SK-N-MC (cell line): ENCODE results near the gene SKIC3.
A peak's percentile ranks its signal among the peaks of the same experiment; 100 is the strongest.

ENCODE experiments used
- DNase-seq: peaks from one replicate; pipeline ENCODE4 v3.0.0-alpha.2; 2011; ENCODE audit warnings: low read depth, low spot score
- H3K27ac ChIP-seq: fragments of 200-600 bp; sonication (generic); 2 replicates; pipeline ENCODE4 v1.5.1; 2016; ENCODE audit warnings: mixed run types
- H3K36me3 ChIP-seq: fragments of 200-600 bp; sonication (generic); 2 replicates; pipeline ENCODE4 v1.6.1; 2017; ENCODE audit warnings: antibody characterized with exemption, low read length, mixed read lengths; ENCODE audit not compliant: insufficient read depth
- H3K4me3 ChIP-seq: fragments of 200-600 bp; sonication (generic); 2 replicates; pipeline ENCODE4 v1.5.1; 2016
- H3K9ac ChIP-seq: fragments of 200-600 bp; sonication (generic); 2 replicates; pipeline ENCODE4 v1.8.0; 2017; ENCODE audit warnings: mixed run types, mixed read lengths; ENCODE audit not compliant: insufficient read length
- H3K9me3 ChIP-seq: fragments of 200-600 bp; sonication (generic); 2 replicates; pipeline ENCODE4 v1.6.1; 2017; ENCODE audit warnings: low read depth, mild to moderate bottlenecking, antibody characterized with exemption, low read length, moderate library complexity, mixed read lengths
- EZH2 ChIP-seq: fragments of 200-600 bp; sonication (generic); IDR thresholded peaks from one replicate; pipeline ENCODE4 v1.6.1; 2017; ENCODE audit warnings: antibody characterized with exemption
- FOXP2 ChIP-seq: optimal IDR thresholded peaks from 2 replicates; pipeline ENCODE3; 2011; ENCODE audit warnings: mild to moderate bottlenecking, moderate library complexity; ENCODE audit not compliant: insufficient read depth; ENCODE audit errors: extremely low read length, control extremely low read depth
- POLR2AphosphoS5 ChIP-seq: IDR thresholded peaks from 2 replicates; pipeline ENCODE4 v1.6.1; 2012; ENCODE audit warnings: mild to moderate bottlenecking, low read depth, low read length, borderline replicate concordance

Gene SKIC3

DNA sequence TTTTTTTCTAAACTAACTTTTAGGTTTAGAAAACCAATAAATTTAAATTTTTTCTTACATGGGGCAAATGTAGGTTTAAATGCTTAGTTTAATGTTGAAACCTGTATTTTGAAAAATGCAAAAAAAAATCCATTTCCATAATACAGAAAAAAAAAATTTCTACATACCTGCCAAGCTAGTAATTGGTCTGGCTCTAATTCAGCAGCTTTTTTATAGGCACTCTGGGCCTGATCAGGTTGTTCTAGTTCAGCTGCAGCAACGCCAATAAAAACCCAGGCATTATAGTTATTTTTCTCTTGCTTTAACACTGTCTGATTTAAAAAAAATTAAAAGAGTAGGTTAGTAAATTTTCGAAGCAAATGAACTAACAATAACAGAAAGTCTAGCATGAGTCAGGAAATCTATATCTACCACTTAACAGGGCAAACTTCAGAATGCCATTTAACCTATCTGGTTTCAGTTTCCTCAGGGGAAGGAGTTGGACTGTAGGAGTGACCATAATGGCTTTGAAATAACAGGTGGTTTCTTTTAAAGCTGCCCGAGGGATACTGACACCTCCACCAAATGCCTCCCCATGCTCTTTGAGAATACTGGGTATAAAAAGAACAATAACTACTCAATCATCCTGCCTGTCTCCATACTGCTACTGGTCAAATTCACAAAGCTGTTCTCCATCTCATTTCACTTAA, 11.6 kb downstream of the SKIC3 start:
- Histone ChIP-seq H3K9me3 (no peaks in the 10 kb centered on the region; the same call in 1 of the 2 replicates), H3K36me3 (peaks cover 87% of the 10 kb centered on the region), H3K4me3 (no peak overlapping the region), H3K9ac (no peak overlapping the region), H3K27ac (0 out of 2 replicates have a peak overlapping the region, but pooled peaks have one; percentile 45)
- no peak for DNase-seq
- TF ChIP-seq FOXP2 (no peak), POLR2AphosphoS5 (no peak), EZH2 (no peak)

DNA sequence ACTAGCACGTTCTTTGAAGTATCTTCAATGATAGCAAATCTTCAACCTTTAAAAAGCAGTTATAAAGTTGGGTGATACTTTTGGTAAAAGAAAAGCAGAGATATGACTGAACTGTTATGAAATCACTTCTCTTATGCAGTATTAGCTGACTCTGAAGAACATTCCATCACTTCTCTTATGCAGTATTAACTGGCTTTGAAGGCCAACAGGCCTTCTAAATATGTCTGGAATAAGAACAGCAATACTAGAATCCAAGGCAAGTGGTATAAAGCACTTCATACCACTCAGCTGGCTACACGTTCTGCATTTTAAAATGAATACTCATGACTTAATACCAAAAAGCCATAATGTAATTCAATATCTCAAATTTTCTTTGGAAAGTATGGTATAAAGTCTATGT, 17.3 kb downstream of the SKIC3 start:
- no peak for DNase-seq
- H3K9me3 ChIP-seq: no peaks in the 10 kb centered on the region
- H3K27ac ChIP-seq: no peak overlapping the region
- H3K9ac ChIP-seq: no peak overlapping the region
- no peak for TF ChIP-seq EZH2
- TF ChIP-seq POLR2AphosphoS5: no peak
- TF ChIP-seq FOXP2: no peak
- peaks cover 83% of the 10 kb centered on the region for H3K36me3 ChIP-seq
- no peak overlapping the region for H3K4me3 ChIP-seq

DNA sequence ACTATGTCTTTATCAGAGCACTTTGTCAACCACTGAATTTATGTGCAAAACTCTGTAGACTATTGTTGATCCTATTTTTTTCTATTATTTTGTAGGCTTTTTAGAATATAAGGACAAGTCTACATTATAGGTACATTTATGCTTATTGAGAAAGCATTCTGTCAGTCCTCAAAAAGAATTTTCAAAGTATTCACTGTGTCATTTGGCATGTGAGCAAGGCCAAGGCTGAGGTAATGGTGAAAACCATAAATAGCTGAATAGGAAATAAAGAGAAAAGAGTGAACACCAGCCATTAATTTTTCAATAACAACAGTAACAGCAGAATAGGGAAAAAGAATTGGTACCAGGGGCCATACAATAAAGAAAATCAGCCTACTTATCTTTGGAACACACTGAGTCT, 21.0 kb downstream of the SKIC3 start:
- H3K36me3 ChIP-seq: peaks cover 75% of the 10 kb centered on the region

DNA sequence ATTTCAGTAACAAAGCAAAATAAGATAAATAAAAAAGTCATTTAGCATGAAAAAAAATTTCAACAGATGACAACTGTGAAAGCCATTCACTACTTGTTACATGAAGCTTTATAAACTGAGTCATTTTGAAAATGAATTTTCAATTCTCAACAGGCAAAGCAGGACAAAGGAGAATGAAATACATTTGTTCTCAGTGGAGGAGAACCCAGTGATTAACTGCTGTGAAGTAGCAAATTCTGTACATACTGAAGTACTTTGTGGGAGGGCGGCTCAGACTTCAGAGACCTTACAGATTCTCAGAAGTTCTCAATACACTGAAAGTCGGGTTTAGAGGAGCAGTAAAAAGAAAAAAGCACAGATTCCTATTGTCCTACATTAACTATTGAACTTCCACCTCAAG, 21.7 kb downstream of the SKIC3 start:
- peaks cover 77% of the 10 kb centered on the region for H3K36me3 ChIP-seq

More for the DNA sequence above, 21.0 kb downstream of the SKIC3 start:
- Histone ChIP-seq H3K9ac (no peak overlapping the region), H3K4me3 (no peak overlapping the region), H3K27ac (no peak overlapping the region), H3K9me3 (no peaks in the 10 kb centered on the region)
- TF ChIP-seq EZH2 (no peak), POLR2AphosphoS5 (no peak), FOXP2 (no peak)
- no peak for DNase-seq

DNA sequence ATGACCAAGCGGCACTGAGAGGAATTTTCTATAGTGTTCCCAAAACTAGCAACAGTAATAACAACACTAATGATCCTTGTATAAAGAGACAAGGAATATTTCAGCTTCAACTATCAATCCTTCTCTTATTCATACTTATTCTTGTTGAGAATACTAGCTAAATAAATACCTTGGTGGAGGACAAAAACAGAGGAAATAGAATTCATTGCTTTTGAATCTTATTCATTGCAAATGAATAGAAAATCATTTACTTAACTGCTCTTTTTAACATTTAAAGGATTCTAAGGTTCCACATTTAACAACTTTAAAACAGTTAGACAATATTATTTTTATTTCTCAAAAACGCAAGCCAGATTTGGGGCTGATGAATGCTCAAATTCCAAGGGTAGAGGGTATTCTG, 22.4 kb downstream of the SKIC3 start:
- Histone ChIP-seq H3K9ac (no peak overlapping the region), H3K4me3 (no peak overlapping the region), H3K9me3 (no peaks in the 10 kb centered on the region), H3K27ac (no peak overlapping the region), H3K36me3 (peaks cover 79% of the 10 kb centered on the region)
- no peak for TF ChIP-seq EZH2
- no peak for TF ChIP-seq FOXP2
- no peak for TF ChIP-seq POLR2AphosphoS5
- no peak for DNase-seq

More for the DNA sequence above, 21.7 kb downstream of the SKIC3 start:
- H3K27ac ChIP-seq: no peak overlapping the region
- H3K9ac ChIP-seq: no peak overlapping the region
- no peak overlapping the region for H3K4me3 ChIP-seq
- no peak for DNase-seq
- no peaks in the 10 kb centered on the region for H3K9me3 ChIP-seq
- TF ChIP-seq FOXP2 (no peak), EZH2 (no peak), POLR2AphosphoS5 (no peak)

DNA sequence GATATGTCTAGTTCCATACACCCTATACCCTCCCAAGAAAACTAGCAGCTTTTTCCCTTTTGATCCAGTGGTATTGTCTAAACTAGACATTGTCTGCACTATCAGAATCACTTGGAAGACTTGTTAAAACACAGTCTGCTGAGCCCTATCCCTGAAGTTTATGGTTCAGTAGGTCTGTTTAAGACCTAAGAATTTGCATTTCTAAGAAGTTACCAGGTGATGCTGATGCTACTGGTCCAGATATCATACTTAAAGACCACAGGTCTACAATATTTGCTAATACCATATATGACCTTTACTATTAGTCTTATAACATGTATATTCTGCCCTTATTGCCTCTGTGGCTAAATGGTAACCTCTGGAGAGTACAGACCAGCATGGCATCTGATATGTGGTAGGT, 23.3 kb downstream of the SKIC3 start:
- Histone ChIP-seq H3K9me3 (no peaks in the 10 kb centered on the region), H3K4me3 (no peak overlapping the region), H3K9ac (no peak overlapping the region), H3K36me3 (peaks cover 79% of the 10 kb centered on the region), H3K27ac (no peak overlapping the region)
- TF ChIP-seq FOXP2 (no peak), POLR2AphosphoS5 (no peak), EZH2 (no peak)
- no peak for DNase-seq

DNA sequence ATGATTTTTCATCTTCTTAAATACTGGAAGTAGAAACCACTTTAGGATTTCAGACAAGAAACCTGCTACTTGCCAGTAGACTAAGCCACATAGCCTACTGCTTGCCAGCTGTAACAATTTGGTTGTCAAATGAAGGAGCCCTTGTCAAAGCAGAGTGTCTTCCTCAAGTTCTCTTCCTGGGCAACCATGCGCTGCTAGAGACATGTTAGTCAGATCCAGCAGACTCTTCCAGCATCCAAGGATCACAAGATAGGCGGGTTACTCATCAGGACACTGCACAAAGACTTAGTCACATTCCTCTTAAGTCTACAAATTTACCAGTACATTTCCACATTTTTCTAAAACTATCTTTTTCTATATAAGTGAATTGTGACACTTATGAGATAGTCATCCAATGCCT, 24.4 kb downstream of the SKIC3 start:
- TF ChIP-seq FOXP2: no peak
- TF ChIP-seq EZH2: no peak
- TF ChIP-seq POLR2AphosphoS5: no peak
- H3K36me3 ChIP-seq: peaks cover 73% of the 10 kb centered on the region
- H3K9ac ChIP-seq: no peak overlapping the region
- no peaks in the 10 kb centered on the region for H3K9me3 ChIP-seq
- no peak for DNase-seq
- no peak overlapping the region for H3K4me3 ChIP-seq
- H3K27ac ChIP-seq: no peak overlapping the region

DNA sequence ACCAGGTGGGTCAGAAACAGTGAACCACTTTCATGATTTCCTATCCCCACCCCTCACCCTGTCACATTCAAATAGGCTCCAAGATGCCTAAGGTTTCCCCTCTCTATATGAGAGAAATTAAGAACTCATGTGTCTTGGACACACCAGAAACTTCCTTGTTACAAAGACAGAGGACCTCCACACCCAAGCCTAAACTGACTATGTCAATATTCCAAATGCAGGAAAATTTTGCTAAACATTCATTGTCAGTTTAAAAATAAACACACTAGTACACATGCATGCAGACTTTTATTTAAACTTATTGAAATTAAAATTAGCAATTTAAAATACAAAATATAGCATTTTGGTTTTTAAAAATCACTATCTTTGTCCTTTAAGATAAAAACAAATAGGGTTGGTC, 26.2 kb downstream of the SKIC3 start:
- Histone ChIP-seq H3K4me3 (no peak overlapping the region), H3K9ac (no peak overlapping the region), H3K36me3 (peaks cover 76% of the 10 kb centered on the region), H3K9me3 (no peaks in the 10 kb centered on the region), H3K27ac (no peak overlapping the region)
- no peak for TF ChIP-seq FOXP2
- TF ChIP-seq POLR2AphosphoS5: no peak
- no peak for TF ChIP-seq EZH2
- DNase-seq: no peak

DNA sequence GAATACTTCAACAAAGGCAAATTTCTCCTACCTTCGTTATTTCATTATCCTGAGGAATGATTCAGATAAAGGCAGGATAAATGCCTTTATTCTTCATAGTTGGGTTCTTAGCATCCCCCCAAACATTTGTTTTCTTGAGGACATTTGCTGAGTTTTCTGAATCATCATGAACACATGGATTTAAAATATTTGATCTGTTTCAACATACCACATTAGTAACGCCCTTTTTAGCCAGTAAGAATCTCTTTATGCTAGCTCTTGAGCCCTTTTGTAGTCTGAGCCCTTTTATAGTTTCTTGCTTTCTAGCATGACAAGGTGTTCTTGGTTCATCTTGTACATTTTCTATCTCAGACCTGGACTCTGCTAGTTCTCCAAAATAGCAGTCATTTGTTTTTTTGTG, 27.9 kb downstream of the SKIC3 start:
- no peaks in the 10 kb centered on the region for H3K9me3 ChIP-seq
- no peak overlapping the region for H3K27ac ChIP-seq
- no peak for DNase-seq
- no peak overlapping the region for H3K4me3 ChIP-seq
- H3K36me3 ChIP-seq: peaks cover 79% of the 10 kb centered on the region
- no peak for TF ChIP-seq POLR2AphosphoS5
- no peak for TF ChIP-seq EZH2
- H3K9ac ChIP-seq: no peak overlapping the region
